Measurements from ENCODE around the gene UBE2QL1.

GRCh38 chr5:6502421-6502820 lies 53.8 kb downstream of the UBE2QL1 start:
- TF ChIP-seq POLR2A (IDR thresholded peaks at IDR 0.05) (no peak), CTCF (IDR thresholded peaks at IDR 0.05) (no peak)

All from transverse colon (tissue), 3 donors.